Endothelial cell of umbilical vein (primary cell): Measurements from ENCODE around the gene ADARB2. TPM values are rescaled to one million over a fixed set of nuclear protein-coding genes. Genes with fewer than 3 reads are reported as not detected.

Experiments used
- BruUV-seq: library from RNA; stranded (reverse); fragments of 400-500 nt; replicated peaks from 2 replicates; lab custom pipeline; 2021; lab: Mats Ljungman, UMichigan
- CTCF ChIA-PET: fragments of 300-600, 350-600 bp; sonication (Branson Sonifier 250); formaldehyde crosslinking; loops from one replicate; lab custom pipeline; 2021; ENCODE audit warnings: antibody characterized with exemption, inconsistent platforms; lab: Charles Lee
- POLR2A ChIA-PET: fragments of 300-600, 350-600 bp; sonication (Branson Sonifier 250); formaldehyde crosslinking; loops from one replicate; lab custom pipeline; 2021; ENCODE audit warnings: antibody characterized with exemption, inconsistent platforms; lab: Charles Lee
- DNase-seq: peaks from one replicate; pipeline ENCODE4 v3.0.0-alpha.2; 2011; ENCODE audit warnings: low read depth, low spot score
- FAIRE-seq: peaks from 2 replicates; lab custom pipeline; 2011; peaks lifted over from hg19 to GRCh38; lab: Jason Lieb, UNC
- H2AFZ ChIP-seq: 2 replicates; pipeline ENCODE4 v1.6.0; 2012; ENCODE audit warnings: low read depth, low read length, control low read depth, inconsistent platforms
- H3K27ac ChIP-seq: 2 replicates; pipeline ENCODE4 v1.5.1; 2011; ENCODE audit warnings: low read depth, mild to moderate bottlenecking, control low read depth, low read length, moderate library complexity; ENCODE audit not compliant: insufficient read depth
- H3K27me3 ChIP-seq, 2 experiments: 2 replicates each; pipeline versions ENCODE4 v1.6.0 to v1.6.1; 2011; ENCODE audit warnings: low read length in 2 of 2, mixed read lengths in 1 of 2; ENCODE audit not compliant: control insufficient read depth in 2 of 2, insufficient read depth in 2 of 2
- H3K36me3 ChIP-seq, 2 experiments: 2 replicates in 1 of 2; 3 replicates in 1 of 2; pipeline ENCODE4 v1.5.1; 2011; ENCODE audit warnings: low read length in 2 of 2, mild to moderate bottlenecking in 1 of 2, moderate library complexity in 1 of 2; ENCODE audit not compliant: control insufficient read depth in 2 of 2, insufficient read depth in 2 of 2; ENCODE audit errors: extremely low read depth in 1 of 2
- H3K4me1 ChIP-seq: 3 replicates; pipeline ENCODE4 v1.5.1; 2011; ENCODE audit warnings: mild to moderate bottlenecking, low read length; ENCODE audit not compliant: control insufficient read depth, insufficient read depth; ENCODE audit errors: extremely low read depth
- H3K4me2 ChIP-seq: 2 replicates; pipeline ENCODE4 v1.6.1; 2011; ENCODE audit warnings: low read length, control low read depth, mixed read lengths; ENCODE audit not compliant: insufficient read depth
- H3K4me3 ChIP-seq, 3 experiments: fragments of 200-600 bp in 1 of 3; sonication (generic), shearing (Covaris generic) in 1 of 3; replicated peaks in 1 of 3; 2 replicates each; pipeline ENCODE4 v1.5.1; 2011 to 2016; ENCODE audit warnings: control low read depth in 3 of 3, low read length in 3 of 3, mild to moderate bottlenecking in 2 of 3, inconsistent platforms in 1 of 3, low read depth in 1 of 3, moderate library complexity in 1 of 3; ENCODE audit not compliant: insufficient read depth in 1 of 3
- H3K79me2 ChIP-seq: 2 replicates; pipeline ENCODE4 v1.6.0; 2012; ENCODE audit warnings: low read length, inconsistent platforms; ENCODE audit not compliant: control insufficient read depth, insufficient read depth
- H3K9ac ChIP-seq: replicated peaks from 2 replicates; pipeline ENCODE3; 2011; ENCODE audit warnings: low read length, control low read depth; ENCODE audit not compliant: insufficient read depth; ENCODE audit errors: extremely low read depth
- H3K9me1 ChIP-seq: replicated peaks from 3 replicates; pipeline ENCODE4 v1.6.0; 2011; ENCODE audit warnings: mild to moderate bottlenecking, low read length; ENCODE audit not compliant: control insufficient read depth, insufficient read depth; ENCODE audit errors: extremely low read depth
- H3K9me3 ChIP-seq: replicated peaks from 2 replicates; pipeline ENCODE4 v1.5.1; 2012; ENCODE audit warnings: low read length, inconsistent platforms; ENCODE audit not compliant: control insufficient read depth, insufficient read depth
- H4K20me1 ChIP-seq: replicated peaks from 2 replicates; pipeline ENCODE3; 2011; ENCODE audit warnings: mild to moderate bottlenecking, low read length; ENCODE audit not compliant: control insufficient read depth, insufficient read depth; ENCODE audit errors: extremely low read depth
- EZH2 ChIP-seq: IDR thresholded peaks from 2 replicates; pipeline ENCODE4 v1.6.1; 2012; ENCODE audit warnings: borderline replicate concordance, low read depth, mild to moderate bottlenecking, moderate library complexity, low read length, inconsistent platforms; ENCODE audit not compliant: severe bottlenecking
- FOS ChIP-seq: IDR thresholded peaks from 2 replicates; pipeline ENCODE4 v1.6.1; 2011; ENCODE audit warnings: mild to moderate bottlenecking, low read length, moderate library complexity, borderline replicate concordance; ENCODE audit not compliant: insufficient read depth
- GATA2 ChIP-seq: IDR thresholded peaks from 2 replicates; pipeline ENCODE4 v1.7.0; 2011; ENCODE audit warnings: low read depth, mild to moderate bottlenecking, moderate library complexity, mixed read lengths, low read length; ENCODE audit not compliant: insufficient read length, insufficient read depth
- JUN ChIP-seq: IDR thresholded peaks from 2 replicates; pipeline ENCODE4 v1.6.1; 2011; ENCODE audit warnings: borderline replicate concordance, low read depth; ENCODE audit not compliant: insufficient read length, insufficient read depth
- MYC ChIP-seq: IDR thresholded peaks from one replicate; pipeline ENCODE4 v1.6.1; 2011; ENCODE audit warnings: mild to moderate bottlenecking, low read depth, low read length
- POLR2A ChIP-seq: IDR thresholded peaks from 2 replicates; pipeline ENCODE4 v1.6.1; 2012; ENCODE audit warnings: low read depth, mild to moderate bottlenecking, control low read depth, low read length
- dilution Hi-C: fragments of 300-500 bp; cut with MboI; formaldehyde crosslinking; loops from one replicate; pipeline ENCODE4 v1.15.0; 2019; ENCODE audit warnings: low sequenced_read_pairs; ENCODE audit not compliant: extremely low pct_ligation_motif_present
- intact Hi-C: fragments of 100-400 bp; cut with micrococcal nuclease; formaldehyde crosslinking; loops from one replicate; pipeline ENCODE4 v1.10.0; 2022
- polyA plus RNA-seq, 4 experiments: library from polyadenylated mRNA; depleted of rRNA in 3 of 4; stranded (reverse) in 3 of 4; unstranded in 1 of 4; fragments of >200 nt; gene quantifications; 2 replicates each; pipeline versions ENCODE4 v1.2.1 to v1.2.3, GENCODE V29; 2011 to 2012; ENCODE audit warnings: missing spikeins in 1 of 4
- total RNA-seq: library from RNA; stranded (reverse); gene quantifications from 2 replicates; pipeline ENCODE4 v1.2.3, GENCODE V29; 2021
- TF ChIP-seq, protein P1 (sequence below): IDR thresholded peaks from 2 replicates; pipeline ENCODE4 v1.6.1; 2011; ENCODE audit not compliant: insufficient read depth, insufficient read length
- TF ChIP-seq, protein P2 (sequence below), 2 donors: IDR thresholded peaks; 1 replicate in 1 of 2; 2 replicates in 1 of 2; pipeline ENCODE4 v1.5.1; 2011; ENCODE audit warnings: low read length in 2 of 2, mild to moderate bottlenecking in 2 of 2, moderate library complexity in 2 of 2, control low read depth in 1 of 2, inconsistent platforms in 1 of 2, low read depth in 1 of 2; ENCODE audit not compliant: insufficient read depth in 1 of 2; ENCODE audit errors: extremely low read depth in 1 of 2

Gene ADARB2
- total and polyA plus RNA-seq, 2 donors (not counting 3 experiments of a cell fraction or from before 2014, with no cell fraction given), result not detected

DNA sequence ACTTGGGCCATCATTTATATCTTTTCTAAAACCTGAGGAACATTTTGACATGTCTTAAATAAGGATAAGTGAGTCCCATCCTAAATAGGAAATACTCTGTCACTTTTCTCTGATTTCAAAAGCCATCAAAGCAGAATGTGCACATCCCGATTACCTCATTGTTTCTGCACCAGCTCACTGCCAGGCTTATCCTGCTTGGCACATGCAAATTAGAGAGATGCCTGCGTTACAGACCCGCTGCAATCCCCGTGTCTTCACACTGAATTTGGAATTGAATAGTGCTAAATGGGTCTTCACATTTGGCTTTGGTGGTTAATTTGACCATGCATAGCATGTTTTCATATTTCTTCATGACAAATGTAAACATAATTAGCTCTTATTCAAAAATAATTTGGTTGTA lies 401.7 kb downstream of the ADARB2 start:
- intact Hi-C loops (no loop called here), dilution Hi-C loops (no loop called here)
- FAIRE-seq, result no peak

DNA sequence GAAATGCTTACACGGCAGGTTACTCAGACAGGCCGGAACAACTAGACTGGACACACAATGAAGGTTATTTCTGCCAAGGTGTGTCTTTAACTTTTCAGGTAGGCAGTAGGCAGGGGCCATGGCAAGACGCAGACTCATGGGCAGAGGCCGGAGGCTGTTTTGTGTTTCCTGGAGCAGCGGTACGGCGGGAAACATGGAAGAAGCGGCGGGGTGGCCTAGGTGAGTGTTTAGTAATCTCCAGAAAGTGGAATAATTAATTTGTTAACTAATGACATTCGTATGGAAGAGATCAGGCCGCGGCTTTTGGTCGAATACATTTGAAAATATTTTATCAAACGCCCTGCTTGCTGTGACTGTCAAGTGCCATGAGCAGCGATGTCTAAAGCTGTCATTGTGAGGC lies 403.3 kb downstream of the ADARB2 start:
- H3K36me3 ChIP-seq, result no peaks in the 10 kb centered on the region
- no peaks in the 10 kb centered on the region for H3K4me1 ChIP-seq
- no TSS peak for BruUV-seq
- ChIA-PET POLR2A (no interaction called here), CTCF (no interaction called here)
- FAIRE-seq (no peak), DNase-seq (no peak)
- H2AFZ ChIP-seq, result no peak overlapping the region
- no peaks in the 10 kb centered on the region for H3K27me3 ChIP-seq
- H3K4me3 ChIP-seq, result no peak overlapping the region
- no peaks in the 10 kb centered on the region for H3K9me1 ChIP-seq
- no peaks in the 10 kb centered on the region for H4K20me1 ChIP-seq
- TF ChIP-seq, protein P1, sequence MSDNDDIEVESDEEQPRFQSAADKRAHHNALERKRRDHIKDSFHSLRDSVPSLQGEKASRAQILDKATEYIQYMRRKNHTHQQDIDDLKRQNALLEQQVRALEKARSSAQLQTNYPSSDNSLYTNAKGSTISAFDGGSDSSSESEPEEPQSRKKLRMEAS, result no peak
- TF ChIP-seq POLR2A (no peak), JUN (no peak), EZH2 (no peak), GATA2 (no peak)
- TF ChIP-seq, protein P2, sequence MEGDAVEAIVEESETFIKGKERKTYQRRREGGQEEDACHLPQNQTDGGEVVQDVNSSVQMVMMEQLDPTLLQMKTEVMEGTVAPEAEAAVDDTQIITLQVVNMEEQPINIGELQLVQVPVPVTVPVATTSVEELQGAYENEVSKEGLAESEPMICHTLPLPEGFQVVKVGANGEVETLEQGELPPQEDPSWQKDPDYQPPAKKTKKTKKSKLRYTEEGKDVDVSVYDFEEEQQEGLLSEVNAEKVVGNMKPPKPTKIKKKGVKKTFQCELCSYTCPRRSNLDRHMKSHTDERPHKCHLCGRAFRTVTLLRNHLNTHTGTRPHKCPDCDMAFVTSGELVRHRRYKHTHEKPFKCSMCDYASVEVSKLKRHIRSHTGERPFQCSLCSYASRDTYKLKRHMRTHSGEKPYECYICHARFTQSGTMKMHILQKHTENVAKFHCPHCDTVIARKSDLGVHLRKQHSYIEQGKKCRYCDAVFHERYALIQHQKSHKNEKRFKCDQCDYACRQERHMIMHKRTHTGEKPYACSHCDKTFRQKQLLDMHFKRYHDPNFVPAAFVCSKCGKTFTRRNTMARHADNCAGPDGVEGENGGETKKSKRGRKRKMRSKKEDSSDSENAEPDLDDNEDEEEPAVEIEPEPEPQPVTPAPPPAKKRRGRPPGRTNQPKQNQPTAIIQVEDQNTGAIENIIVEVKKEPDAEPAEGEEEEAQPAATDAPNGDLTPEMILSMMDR (IDR thresholded peaks at IDR 0.05; ENCODE audit: extremely low read depth in 1 of 2, insufficient read depth in 1 of 2, low read depth in 1 of 2, low read length in 2 of 2), result no peak
- no peak overlapping the region for H3K4me2 ChIP-seq
- dilution Hi-C loops, result no loop called here
- no peaks in the 10 kb centered on the region for H3K9me3 ChIP-seq
- H3K9ac ChIP-seq, result no peak overlapping the region
- H3K27ac ChIP-seq, result no peak overlapping the region
- H3K79me2 ChIP-seq, result no peaks in the 10 kb centered on the region
- intact Hi-C loops, result no loop called here

More for the DNA sequence above, 401.7 kb downstream of the ADARB2 start:
- Histone ChIP-seq H3K4me3 (no peak overlapping the region), H4K20me1 (no peaks in the 10 kb centered on the region), H3K4me1 (no peaks in the 10 kb centered on the region), H3K79me2 (no peaks in the 10 kb centered on the region), H3K4me2 (no peak overlapping the region), H3K9me3 (no peaks in the 10 kb centered on the region), H2AFZ (no peak overlapping the region), H3K27me3 (no peaks in the 10 kb centered on the region), H3K36me3 (no peaks in the 10 kb centered on the region), H3K9me1 (no peaks in the 10 kb centered on the region), H3K27ac (no peak overlapping the region), H3K9ac (no peak overlapping the region)
- POLR2A ChIA-PET, result no interaction called here
- DNase-seq, result no peak
- CTCF ChIA-PET, result no interaction called here
- no TSS peak for BruUV-seq
- TF ChIP-seq FOS, result no peak
- TF ChIP-seq POLR2A, result no peak
- no peak for TF ChIP-seq GATA2
- TF ChIP-seq, protein P1, result no peak
- TF ChIP-seq EZH2, result no peak
- no peak for TF ChIP-seq MYC
